ENCODE measurements around the gene OAS1.

Gene OAS1

GRCh38 chr12:112906712-112907414, at the start of gene OAS1:
OAS1 (plus strand) TSS chr12:112906962; CDS start chr12:112907040, 78 bp downstream.
- DNase-seq (ENCODE audit: extremely low read depth in 1 of 2, low read depth in 1 of 2) = no peak

- no peak for DNase-seq (ENCODE audit: extremely low read depth in 1 of 2, low read depth in 1 of 2)
Observed at GRCh38 chr12:112859291-112859690, 47.5 kb upstream of the OAS1 start.

DNA sequence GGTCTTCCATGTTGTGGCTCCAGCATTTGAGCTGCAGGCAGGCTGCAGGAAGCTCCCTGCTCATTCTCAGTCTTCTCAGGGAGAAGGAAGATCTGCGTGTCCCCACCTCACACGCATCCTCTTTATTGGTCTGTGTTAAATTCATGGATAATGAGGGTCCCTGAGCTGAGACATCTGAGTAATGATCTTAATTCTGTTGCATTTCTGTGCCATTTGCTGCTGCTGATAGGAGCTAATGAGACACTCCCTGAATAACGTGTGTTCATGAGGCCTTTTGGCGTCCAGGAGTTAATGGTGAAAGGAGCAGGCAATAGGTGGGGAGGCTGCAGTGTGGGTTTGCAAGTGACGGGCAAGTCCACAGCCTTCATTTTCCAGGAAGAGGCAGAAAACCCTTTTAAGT, 46.6 kb upstream of the OAS1 start:
- DNase-seq (ENCODE audit: extremely low read depth in 1 of 2, low read depth in 1 of 2) = no peak

DNA sequence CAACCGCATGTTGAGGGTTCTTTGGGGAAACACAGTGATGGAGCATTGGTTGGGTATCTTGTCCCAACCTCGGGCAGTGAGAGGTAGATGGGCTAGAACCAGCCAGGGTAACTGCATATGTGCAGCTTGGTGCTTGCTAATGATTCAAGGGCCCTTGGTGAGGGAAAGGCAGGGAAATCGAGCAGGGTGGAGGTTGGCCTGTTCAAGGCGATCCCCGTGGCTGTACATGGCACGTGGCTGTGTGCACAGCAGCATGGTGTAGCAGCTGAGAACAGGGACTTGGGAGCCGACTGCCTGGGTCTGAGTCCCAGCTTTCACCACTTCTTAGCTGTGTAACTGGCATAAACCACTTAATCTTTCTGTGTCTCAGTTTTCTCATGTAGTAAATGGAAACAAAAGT, 45.5 kb upstream of the OAS1 start:
- no peak for DNase-seq (ENCODE audit: extremely low read depth in 1 of 2, low read depth in 1 of 2)

DNA sequence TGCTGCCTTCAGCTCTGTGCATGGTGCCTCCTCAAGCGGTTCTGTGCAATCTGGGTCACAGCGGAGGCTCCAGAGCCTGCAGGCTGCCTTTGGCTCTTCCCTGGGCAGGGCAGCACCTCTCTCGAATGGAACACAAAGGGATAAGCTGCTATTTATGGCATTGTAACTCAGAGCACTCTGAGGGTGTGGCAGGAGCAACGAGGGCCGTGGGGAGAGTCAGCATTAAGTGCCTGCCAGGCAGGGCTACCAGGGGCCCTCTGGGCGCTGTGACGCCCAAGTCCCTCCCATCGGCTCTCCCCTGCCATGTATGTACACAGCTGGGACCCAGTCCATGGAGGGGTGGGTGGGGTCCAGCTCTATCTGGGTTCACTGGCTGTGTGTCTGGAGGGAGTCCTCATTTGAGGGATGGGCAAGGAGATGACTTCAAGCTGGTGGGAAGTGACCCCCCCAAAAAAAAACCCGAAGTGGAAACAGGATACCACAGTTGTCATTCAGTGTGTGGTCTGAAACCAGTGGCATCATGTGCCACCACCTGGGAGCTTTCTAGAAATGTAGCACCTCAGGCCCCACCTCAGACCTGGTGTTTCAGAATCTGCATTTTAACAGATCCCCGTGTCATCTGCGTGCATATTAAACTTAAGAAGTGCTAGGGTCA, 44.0 kb upstream of the OAS1 start:
- DNase-seq (ENCODE audit: extremely low read depth in 1 of 2, low read depth in 1 of 2) = no peak

DNA sequence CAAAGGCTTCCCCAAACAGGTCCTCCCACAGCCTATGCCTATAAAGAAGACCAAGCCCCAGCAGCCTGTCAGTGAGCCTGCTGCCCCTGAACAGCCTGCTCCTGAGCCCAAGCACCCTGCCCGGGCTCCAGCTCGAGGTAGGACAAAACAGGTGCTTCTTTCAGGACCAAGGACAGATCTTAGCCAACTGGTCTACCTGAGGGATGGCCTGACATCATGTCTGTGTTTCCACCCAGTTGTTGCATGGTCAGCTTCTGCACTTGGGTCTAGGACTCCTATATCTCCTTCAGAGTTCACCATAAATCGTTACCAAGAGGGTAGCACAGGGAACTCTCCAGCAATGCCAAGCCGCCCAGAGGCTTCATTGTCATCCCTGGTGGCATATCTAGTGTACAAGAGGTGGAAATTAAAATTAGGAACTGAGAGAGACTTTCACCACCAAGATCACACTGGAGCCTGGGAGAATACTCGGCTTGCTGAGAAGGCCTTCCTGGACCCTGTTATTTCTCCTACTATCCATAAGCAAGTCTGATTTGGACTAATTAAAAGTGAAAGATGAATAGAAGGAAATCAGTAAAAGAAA, 38.2 kb upstream of the OAS1 start:
- no peak for DNase-seq (ENCODE audit: extremely low read depth in 1 of 2, low read depth in 1 of 2)

DNA sequence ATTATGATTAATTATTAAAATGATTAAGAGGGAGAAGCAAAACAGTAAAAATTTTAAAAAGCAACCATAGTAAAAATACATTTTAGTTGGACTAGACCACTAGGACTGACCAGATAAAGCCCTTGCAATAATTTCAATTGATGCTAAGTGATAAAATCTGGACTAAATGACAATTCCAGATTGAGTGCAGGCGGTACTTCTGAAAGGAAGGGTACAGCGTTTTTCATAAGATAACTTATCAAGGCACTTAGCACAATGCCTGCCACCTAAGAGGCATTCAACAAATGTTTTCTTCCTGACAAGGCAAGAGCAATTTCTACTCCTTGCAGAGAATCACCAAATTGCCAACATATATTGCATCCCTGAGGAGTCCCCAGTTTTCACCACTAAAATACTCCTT, 37.7 kb upstream of the OAS1 start:
- DNase-seq (ENCODE audit: extremely low read depth in 1 of 2, low read depth in 1 of 2) = no peak

GRCh38 chr12:112869778-112870177, 37.0 kb upstream of the OAS1 start:
- DNase-seq (ENCODE audit: extremely low read depth in 1 of 2, low read depth in 1 of 2) = no peak

DNA sequence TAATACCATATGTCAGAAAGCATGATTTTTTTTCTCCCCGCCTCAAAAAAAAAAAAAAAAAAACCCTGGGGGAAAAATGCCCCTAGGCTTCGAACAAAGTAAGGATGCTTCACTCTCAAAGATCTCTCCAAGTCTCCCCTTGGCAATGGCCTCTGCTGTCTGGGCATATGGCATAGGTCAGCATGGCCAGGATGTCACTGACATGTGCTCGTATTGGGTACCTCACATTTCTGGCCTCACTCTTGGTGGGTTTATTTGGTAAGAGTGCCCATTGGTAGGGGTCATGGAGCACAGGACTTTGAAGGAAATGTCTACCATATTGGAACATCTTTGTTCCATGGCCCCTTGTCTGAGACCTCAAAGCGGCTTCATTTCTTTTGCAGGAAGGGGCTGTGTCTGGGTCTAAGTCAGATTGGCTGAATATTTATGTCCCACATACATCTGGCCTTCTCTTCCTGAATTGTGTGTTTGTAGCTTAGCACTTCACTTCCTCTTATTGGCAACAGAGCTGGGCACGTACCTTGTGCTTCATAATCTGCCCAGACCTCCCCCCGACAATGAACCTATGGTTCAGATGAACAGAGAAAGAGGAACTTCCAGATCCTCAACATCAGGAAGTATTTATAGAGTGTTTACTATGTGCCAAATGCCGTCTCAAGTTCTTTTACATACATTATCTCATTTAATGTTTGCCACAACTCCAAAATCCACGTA, 36.3 kb upstream of the OAS1 start:
- DNase-seq (ENCODE audit: extremely low read depth in 1 of 2, low read depth in 1 of 2) = no peak

DNA sequence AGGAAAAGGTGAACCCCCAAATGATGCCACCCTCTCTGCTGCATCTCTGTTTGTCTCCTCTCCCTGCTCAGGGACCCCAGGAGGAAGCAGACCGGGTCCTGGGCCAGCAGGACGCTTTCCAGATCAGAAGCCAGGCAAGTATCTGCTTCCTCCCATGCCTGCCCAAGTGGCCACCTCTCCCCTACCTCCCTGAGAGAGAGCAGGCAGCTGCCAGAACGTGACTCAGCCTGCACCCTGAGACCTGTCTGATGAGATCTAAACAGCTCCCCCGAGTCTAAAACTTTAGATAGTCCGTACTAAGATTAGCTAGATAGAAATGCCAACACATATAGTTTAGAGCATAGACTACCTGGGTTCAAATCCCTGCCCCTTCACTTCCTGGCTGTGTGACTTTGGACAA, 31.2 kb upstream of the OAS1 start:
- no peak for DNase-seq (ENCODE audit: extremely low read depth in 1 of 2, low read depth in 1 of 2)

- DNase-seq (ENCODE audit: extremely low read depth in 1 of 2, low read depth in 1 of 2) = no peak
Observed at GRCh38 chr12:112876506-112876905, 30.3 kb upstream of the OAS1 start.

GRCh38 chr12:112877006-112877405, 29.8 kb upstream of the OAS1 start:
- no peak for DNase-seq (ENCODE audit: extremely low read depth in 1 of 2, low read depth in 1 of 2)

DNA sequence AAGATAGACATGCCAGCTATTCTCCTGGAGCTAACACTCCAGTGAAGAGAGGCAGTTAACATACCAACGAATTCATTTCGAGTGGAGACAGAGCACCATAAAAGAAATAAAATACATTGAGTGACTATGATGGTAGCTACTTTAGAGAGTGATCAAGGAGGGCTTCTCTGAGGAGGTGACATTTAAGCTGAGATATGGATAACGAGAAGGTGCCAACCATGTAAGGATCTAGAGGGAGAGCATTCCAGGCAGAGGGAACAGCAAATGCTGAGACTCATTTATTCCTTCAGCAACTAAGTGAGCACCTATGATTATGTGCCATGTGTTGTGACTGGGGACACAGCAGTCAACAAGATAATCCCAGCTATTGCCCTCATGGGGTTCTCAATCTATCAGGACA, 28.3 kb upstream of the OAS1 start:
- DNase-seq (ENCODE audit: extremely low read depth in 1 of 2, low read depth in 1 of 2) = no peak

DNA sequence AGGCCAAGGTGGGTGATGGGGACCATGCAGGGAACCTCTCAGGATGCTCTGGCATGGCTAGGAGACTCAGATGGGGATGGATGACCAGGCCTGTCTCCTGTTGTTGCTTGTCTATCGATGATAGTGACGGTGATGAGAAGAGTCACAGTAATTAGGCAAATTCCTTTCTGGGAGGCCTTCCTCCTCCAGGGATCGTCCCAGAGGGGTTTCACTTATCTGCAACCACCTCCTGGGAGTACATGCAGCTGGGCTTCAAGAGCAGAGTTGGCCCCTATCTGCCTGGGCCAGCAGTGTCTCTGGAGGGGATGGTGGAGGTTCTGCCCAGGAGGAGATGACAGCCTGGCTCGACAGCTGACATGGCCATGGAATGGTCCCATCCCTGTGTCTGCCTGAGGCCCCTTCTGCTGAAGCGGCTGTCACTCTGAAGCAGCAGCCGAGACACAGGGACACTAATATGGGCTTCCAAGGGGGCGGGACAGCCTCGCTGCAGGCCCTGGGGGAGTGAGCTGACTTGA, 27.5 kb upstream of the OAS1 start:
- no peak for DNase-seq (ENCODE audit: extremely low read depth in 1 of 2, low read depth in 1 of 2)

DNA sequence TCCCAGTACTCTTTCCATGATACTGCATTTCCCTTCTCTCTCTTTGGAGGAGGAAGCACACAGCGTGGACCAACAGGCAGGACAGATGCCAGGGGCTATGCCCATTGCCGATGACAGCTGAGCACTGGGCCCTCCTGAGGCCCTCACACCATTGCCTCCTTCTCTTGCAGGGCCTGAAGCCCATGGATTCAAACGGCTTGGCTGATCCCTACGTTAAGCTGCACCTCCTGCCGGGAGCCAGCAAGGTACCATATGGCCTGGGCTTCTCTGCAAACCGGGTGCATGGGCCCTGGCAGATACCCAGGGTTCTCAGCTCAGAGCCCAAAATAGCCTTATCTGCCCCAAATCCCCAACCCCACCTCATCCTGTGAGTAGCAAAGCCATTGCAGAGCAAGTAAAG, 25.2 kb upstream of the OAS1 start:
- no peak for DNase-seq (ENCODE audit: extremely low read depth in 1 of 2, low read depth in 1 of 2)

DNA sequence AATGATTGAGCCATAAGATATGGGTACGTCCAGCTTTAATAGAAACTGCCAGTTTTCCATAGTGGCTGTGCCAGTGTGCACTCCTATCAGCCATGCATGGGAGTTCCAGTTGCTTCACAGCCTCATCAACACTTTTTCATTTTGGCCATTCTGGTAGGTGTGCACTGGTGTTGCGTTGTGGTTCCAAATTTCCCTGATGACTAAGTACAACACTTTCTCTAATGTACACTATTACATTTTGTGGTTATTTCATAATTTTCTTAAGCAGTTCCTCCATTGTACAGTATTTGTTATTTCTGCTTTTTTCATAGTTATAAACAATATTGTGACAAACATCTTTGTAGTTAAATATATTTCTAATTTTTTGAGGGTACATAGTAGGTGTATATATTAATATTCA, 21.5 kb upstream of the OAS1 start:
- DNase-seq (ENCODE audit: extremely low read depth in 1 of 2, low read depth in 1 of 2) = no peak

DNA sequence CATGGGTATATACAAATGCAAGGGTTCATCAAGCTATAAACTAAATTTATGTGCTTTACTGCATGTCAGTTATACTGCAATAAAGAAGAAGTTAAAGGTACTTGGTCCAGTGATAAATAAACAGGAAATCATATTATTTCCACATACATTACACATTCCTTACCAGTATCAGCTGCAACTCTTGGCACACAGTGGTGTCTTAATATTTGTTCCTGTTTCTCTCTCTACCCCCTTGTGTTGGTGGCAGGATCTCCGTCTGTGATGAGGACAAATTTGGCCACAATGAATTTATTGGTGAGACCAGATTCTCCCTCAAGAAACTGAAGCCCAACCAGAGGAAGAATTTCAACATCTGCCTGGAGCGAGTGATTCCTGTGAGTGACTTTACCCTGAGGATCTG, 19.2 kb upstream of the OAS1 start:
- no peak for DNase-seq (ENCODE audit: extremely low read depth in 1 of 2, low read depth in 1 of 2)

DNA sequence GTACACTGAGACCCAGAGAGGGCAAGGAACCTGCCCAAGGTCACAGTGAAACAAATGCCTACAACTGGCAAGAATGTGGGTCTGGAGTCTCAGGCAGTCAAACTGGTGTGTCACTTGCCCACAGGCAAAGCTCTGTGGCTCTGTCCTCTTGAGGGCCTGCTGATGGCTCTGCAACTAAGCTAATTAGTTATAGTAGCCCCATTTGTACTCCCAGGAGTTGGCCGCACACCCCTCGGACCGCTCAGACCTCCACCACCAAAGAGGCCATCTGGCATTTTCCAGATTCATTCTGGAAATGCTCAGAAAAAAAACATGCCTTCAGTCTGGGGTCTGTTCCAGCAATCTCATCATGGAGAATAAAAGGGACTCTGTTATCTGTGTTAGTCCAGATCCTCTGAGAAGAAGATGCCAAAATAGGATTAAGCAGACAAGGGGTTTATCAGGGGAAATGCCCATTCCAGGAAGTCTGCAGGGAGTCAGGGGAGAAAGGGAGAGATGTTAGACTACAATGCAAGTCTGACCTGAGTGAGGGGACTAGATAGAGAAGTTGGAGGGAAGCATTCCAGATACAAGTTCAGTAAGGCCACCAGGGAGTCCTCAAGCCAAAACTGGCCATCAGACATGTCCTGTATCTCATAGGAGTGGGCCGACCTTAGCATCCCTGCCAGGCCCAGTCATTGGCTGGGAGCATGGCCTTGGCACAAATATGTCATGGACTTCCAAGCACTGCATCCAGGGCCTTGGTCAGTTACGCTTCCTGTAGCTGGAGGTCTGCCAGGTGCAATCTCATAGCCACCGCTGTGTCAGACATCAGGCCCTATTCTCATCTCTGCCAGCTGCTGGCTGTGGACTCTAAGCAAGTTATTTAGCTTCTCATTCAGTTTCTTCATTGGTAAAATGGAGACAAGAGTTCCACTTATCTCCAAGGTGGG, 15.4 kb upstream of the OAS1 start:
- DNase-seq (ENCODE audit: extremely low read depth in 1 of 2, low read depth in 1 of 2) = no peak

- no peak for DNase-seq (ENCODE audit: extremely low read depth in 1 of 2, low read depth in 1 of 2)
Observed at GRCh38 chr12:112892856-112893255, 13.9 kb upstream of the OAS1 start.

DNA sequence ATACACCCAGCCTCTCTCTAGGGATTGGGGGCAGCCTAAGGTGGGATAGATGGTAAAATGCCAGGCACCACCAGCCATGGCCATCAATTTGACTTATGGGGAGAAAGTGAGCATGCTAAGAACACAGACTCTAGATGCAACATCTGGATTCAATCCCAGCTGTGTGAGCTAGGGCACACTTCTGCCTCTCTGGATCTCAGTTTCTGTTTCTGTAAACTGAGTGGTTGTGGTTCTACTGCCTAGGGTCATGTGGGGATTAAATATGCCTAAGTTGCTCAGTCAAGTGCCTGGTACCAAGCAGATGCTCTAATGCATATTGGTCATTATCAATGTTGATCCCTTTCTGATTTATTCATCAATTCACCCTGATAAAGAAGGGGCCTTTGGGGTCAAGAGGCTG, 12.6 kb upstream of the OAS1 start:
- no peak for DNase-seq (ENCODE audit: extremely low read depth in 1 of 2, low read depth in 1 of 2)

DNA sequence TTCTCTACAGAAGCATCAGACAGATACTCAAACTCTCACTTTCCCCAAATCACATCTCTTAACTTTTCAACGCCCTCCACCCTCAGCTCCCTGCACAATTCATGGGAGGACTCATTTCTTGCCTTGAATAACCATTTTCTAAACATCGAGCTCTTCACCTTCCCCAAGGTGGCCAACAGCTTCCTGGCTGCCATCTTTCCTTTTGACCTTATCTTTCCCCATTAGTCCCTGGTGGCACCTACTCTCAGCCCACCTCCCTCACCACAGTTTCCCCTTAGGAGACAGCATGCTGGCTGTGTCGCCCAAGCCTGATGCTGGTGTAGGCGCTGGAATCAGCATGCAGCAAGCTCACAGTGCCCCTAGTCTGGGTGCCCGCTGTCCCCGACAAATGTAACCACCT, 8.4 kb upstream of the OAS1 start:
- DNase-seq (ENCODE audit: extremely low read depth in 1 of 2, low read depth in 1 of 2) = no peak

Data from stimulated activated CD8-positive, alpha-beta memory T cell treated with anti-CD3 and anti-CD28 coated beads, Interleukin-7, amount 100 ng/mL, for 48 hours (primary cell).